ENCODE results near the gene BMPR1B. TPM values are rescaled to one million over a fixed set of nuclear protein-coding genes. Genes with fewer than 3 reads are reported as not detected.

BMPR1B gene
- polyA plus RNA-seq, 2 of the 4 experiments (the other 2 are of a cell fraction), result 6.4 to 21.2 TPM

GRCh38 chr4:95151255-95151654 is 393.5 kb downstream of the BMPR1B start:
- DNase-seq (ENCODE audit: low read depth in 1 of 2, low spot score in 1 of 2), result no peak
- whole genome bisulfite sequencing (ENCODE audit: missing lambda C conversion rate), result 86% methylated on average over 3 of the region's 3 CpGs
- CTCF ChIA-PET, result no interaction called here

DNA sequence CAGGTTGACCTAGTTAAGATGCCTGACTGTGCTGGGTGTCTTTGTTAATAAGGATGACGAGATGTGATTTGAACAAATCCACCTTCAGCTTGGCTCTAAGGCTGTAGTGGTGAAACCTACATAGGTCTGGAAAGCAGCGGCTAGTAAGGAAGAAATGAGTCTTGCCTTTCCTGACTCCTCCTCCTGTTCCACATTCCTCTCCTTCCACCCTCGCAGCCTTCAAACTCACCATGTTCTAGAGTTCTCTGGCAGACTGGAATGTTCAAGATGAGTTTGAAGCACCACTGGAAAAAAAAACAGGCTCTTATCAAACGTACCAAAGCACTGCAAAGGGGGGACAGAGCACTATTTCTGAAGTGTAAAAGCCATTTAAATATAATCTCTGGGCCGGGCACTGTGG is 395.4 kb downstream of the BMPR1B start:
- WGBS (ENCODE audit: missing lambda C conversion rate), result 84% methylated on average over 5 of the region's 5 CpGs
- Histone ChIP-seq H3K4me1 (no peaks in the 10 kb centered on the region), H3K9me3 (no peaks in the 10 kb centered on the region), H3K27ac (no peak overlapping the region), H3K4me3 (no peak overlapping the region), H3K4me2 (no peak overlapping the region)
- ChIA-PET POLR2A (no interaction called here), CTCF (no interaction called here)
- DNase-seq (ENCODE audit: low read depth in 1 of 2, low spot score in 1 of 2), result no peak
- FAIRE-seq, result no peak
- TF ChIP-seq TFCP2L1 (CRISPR knock-in tag; IDR thresholded peaks at IDR 0.05), result no peak
- no peak for TF ChIP-seq RNF2 (IDR thresholded peaks at IDR 0.05; ENCODE audit: borderline replicate concordance, low read depth)
- ATAC-seq, result no peak

More at GRCh38 chr4:95151255-95151654, 393.5 kb downstream of the BMPR1B start:
- FAIRE-seq (no peak), ATAC-seq (no peak)
- H3K4me1 ChIP-seq, result no peaks in the 10 kb centered on the region
- H3K4me3 ChIP-seq, result no peak overlapping the region
- H3K27ac ChIP-seq, result no peak overlapping the region
- POLR2A ChIA-PET, result no interaction called here
- no peak for TF ChIP-seq BHLHE40 (IDR thresholded peaks at IDR 0.05; ENCODE audit: low read depth, low read length)
- TF ChIP-seq JUNB (IDR thresholded peaks at IDR 0.05), result no peak
- TF ChIP-seq FOSL2 (IDR thresholded peaks at IDR 0.05), result no peak
- TF ChIP-seq FOSL2 (CRISPR knock-in tag; IDR thresholded peaks at IDR 0.05), result no peak
- TF ChIP-seq SMC3 (IDR thresholded peaks at IDR 0.05), result no peak
- TF ChIP-seq EHF (CRISPR knock-in tag; IDR thresholded peaks at IDR 0.05), result no peak
- no peak for TF ChIP-seq HOXB5 (CRISPR knock-in tag; IDR thresholded peaks at IDR 0.05)
- TF ChIP-seq RNF2 (IDR thresholded peaks at IDR 0.05; ENCODE audit: borderline replicate concordance, low read depth), result no peak
- no peak for TF ChIP-seq CBX2 (IDR thresholded peaks at IDR 0.05; ENCODE audit: borderline replicate concordance, low read depth)
- no peak for TF ChIP-seq ZNF302 (CRISPR knock-in tag; IDR thresholded peaks at IDR 0.05)
- no peak overlapping the region for H3K4me2 ChIP-seq
- H3K9me3 ChIP-seq, result no peaks in the 10 kb centered on the region

DNA sequence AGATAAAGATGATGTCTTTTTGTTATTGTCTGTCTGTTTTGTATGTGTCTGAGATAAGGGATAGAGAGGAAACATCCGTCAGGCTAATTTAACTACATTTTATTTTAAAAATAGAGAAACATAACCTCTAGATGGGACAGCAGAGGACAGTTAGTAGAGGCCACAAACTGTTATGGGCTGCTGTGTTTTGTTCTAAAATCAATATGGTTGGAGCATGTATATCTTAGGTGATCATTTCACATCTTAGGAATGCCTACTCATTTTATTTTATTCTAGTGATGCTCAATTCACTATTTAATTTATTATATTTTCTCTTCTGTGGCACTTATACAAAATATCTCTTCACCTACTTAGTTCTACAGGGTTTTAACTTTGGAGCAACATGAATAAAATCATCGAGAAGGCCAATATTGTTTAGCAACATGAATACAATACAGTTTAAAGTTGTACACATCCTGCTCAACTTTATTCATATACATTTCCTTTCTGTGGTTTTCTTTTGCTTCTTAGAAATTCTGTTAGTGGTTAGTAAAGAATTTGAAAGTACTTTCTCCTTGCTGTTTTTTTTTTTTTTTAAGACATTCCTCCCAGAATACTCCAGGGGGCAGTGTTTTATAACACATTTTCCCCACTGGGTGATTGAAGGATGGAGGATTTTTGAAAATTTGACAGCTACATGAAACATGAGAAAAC is 398.1 kb downstream of the BMPR1B start:
- ChIA-PET POLR2A (no interaction called here), CTCF (interaction anchor here (0.9 to 1.3 kb wide), 2 partner anchors 11 to 12 kb away, joined by 3 read pairs; no protein-coding TSS in a partner anchor)
- no peak for ATAC-seq
- no peaks in the 10 kb centered on the region for H3K9me3 ChIP-seq
- H3K4me1 ChIP-seq, result no peaks in the 10 kb centered on the region
- no peak overlapping the region for H3K4me3 ChIP-seq
- no peak overlapping the region for H3K27ac ChIP-seq
- FAIRE-seq, result no peak
- 79% methylated on average over 2 of the region's 2 CpGs for WGBS (ENCODE audit: missing lambda C conversion rate)
- peak; percentile 13 to 23 for DNase-seq (ENCODE audit: low read depth in 1 of 2, low spot score in 1 of 2)
- H3K4me2 ChIP-seq, result no peak overlapping the region
- TF ChIP-seq, protein P1, sequence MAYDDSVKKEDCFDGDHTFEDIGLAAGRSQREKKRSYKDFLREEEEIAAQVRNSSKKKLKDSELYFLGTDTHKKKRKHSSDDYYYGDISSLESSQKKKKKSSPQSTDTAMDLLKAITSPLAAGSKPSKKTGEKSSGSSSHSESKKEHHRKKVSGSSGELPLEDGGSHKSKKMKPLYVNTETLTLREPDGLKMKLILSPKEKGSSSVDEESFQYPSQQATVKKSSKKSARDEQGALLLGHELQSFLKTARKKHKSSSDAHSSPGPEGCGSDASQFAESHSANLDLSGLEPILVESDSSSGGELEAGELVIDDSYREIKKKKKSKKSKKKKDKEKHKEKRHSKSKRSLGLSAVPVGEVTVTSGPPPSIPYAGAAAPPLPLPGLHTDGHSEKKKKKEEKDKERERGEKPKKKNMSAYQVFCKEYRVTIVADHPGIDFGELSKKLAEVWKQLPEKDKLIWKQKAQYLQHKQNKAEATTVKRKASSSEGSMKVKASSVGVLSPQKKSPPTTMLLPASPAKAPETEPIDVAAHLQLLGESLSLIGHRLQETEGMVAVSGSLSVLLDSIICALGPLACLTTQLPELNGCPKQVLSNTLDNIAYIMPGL (CRISPR knock-in tag; IDR thresholded peaks at IDR 0.05; ENCODE audit: borderline replicate concordance), result no peak
- no peak for TF ChIP-seq EHF (CRISPR knock-in tag; IDR thresholded peaks at IDR 0.05)
- no peak for TF ChIP-seq REST (IDR thresholded peaks at IDR 0.05)
- TF ChIP-seq RAD21 (conservative IDR thresholded peaks at IDR 0.05 in 1 of 2, IDR thresholded peaks at IDR 0.05 in 1 of 2), result peak; percentile 51 to 53; a peak in 4 of 5 replicates
- TF ChIP-seq GATA3 (IDR thresholded peaks at IDR 0.05; ENCODE audit: borderline replicate concordance), result no peak
- no peak for TF ChIP-seq RARB (CRISPR knock-in tag; IDR thresholded peaks at IDR 0.05)
- TF ChIP-seq, protein P2, sequence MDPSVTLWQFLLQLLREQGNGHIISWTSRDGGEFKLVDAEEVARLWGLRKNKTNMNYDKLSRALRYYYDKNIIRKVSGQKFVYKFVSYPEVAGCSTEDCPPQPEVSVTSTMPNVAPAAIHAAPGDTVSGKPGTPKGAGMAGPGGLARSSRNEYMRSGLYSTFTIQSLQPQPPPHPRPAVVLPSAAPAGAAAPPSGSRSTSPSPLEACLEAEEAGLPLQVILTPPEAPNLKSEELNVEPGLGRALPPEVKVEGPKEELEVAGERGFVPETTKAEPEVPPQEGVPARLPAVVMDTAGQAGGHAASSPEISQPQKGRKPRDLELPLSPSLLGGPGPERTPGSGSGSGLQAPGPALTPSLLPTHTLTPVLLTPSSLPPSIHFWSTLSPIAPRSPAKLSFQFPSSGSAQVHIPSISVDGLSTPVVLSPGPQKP (IDR thresholded peaks at IDR 0.05; ENCODE audit: low read depth, low read length), result no peak
- TF ChIP-seq PHF8 (IDR thresholded peaks at IDR 0.05; ENCODE audit: borderline replicate concordance, low read depth), result no peak
- no peak for TF ChIP-seq HOXA7 (CRISPR knock-in tag; IDR thresholded peaks at IDR 0.05)
- TF ChIP-seq MAZ (IDR thresholded peaks at IDR 0.05; ENCODE audit: borderline replicate concordance, low read depth, low read length), result no peak
- no peak for TF ChIP-seq HEYL (CRISPR knock-in tag; IDR thresholded peaks at IDR 0.05)
- no peak for TF ChIP-seq NPAS2 (CRISPR knock-in tag; IDR thresholded peaks at IDR 0.05; ENCODE audit: borderline replicate concordance)
- TF ChIP-seq JUNB (IDR thresholded peaks at IDR 0.05), result no peak
- TF ChIP-seq SMC3 (IDR thresholded peaks at IDR 0.05), result peak; percentile 40; the same call in 2 of the 3 replicates
- no peak for TF ChIP-seq HOXB5 (CRISPR knock-in tag; IDR thresholded peaks at IDR 0.05)
- TF ChIP-seq E2F6 (IDR thresholded peaks at IDR 0.05; ENCODE audit: borderline replicate concordance, low read depth), result no peak
